C4-2B (cell line): Measurements from ENCODE around the gene ATP1B1.

Source experiments
- H3K27ac ChIP-seq: fragments of 450-650 bp; 2 replicates; pipeline ENCODE4 v1.5.1; 2017
- CTCF ChIP-seq: fragments of 450-650 bp; conservative IDR thresholded peaks from 2 replicates; pipeline ENCODE4 v1.5.1; 2017; ENCODE audit warnings: mild to moderate bottlenecking
- ZFX ChIP-seq: fragments of 450-650 bp; IDR thresholded peaks from 2 replicates; pipeline ENCODE4 v1.6.1; 2017

Gene ATP1B1

GRCh38 chr1:169094897-169095569 lies 11.5 kb upstream of the ATP1B1 start:
- H3K27ac ChIP-seq = no peak overlapping the region
- no peak for TF ChIP-seq CTCF
- TF ChIP-seq ZFX = no peak

- TF ChIP-seq ZFX (no peak), CTCF (no peak)
- H3K27ac ChIP-seq = no peak overlapping the region
Measured at GRCh38 chr1:169098380-169098779, 8.1 kb upstream of the ATP1B1 start.

- H3K27ac ChIP-seq = no peak overlapping the region
- no peak for TF ChIP-seq CTCF
- TF ChIP-seq ZFX = no peak
Measured at GRCh38 chr1:169099561-169099960, 6.9 kb upstream of the ATP1B1 start.

- no peak for TF ChIP-seq CTCF
- no peak for TF ChIP-seq ZFX
- no peak overlapping the region for H3K27ac ChIP-seq
Measured at GRCh38 chr1:169100208-169100607, 6.3 kb upstream of the ATP1B1 start.

GRCh38 chr1:169100651-169101088 lies 5.8 kb upstream of the ATP1B1 start:
- H3K27ac ChIP-seq = no peak overlapping the region
- no peak for TF ChIP-seq ZFX
- no peak for TF ChIP-seq CTCF

- H3K27ac ChIP-seq = no peak overlapping the region
- TF ChIP-seq ZFX (no peak), CTCF (no peak)
Measured at GRCh38 chr1:169102567-169102966, 3.9 kb upstream of the ATP1B1 start.

GRCh38 chr1:169103002-169103401 lies 3.5 kb upstream of the ATP1B1 start:
- no peak overlapping the region for H3K27ac ChIP-seq
- TF ChIP-seq ZFX (no peak), CTCF (no peak)
